ENCODE measurements around the gene INO80B. TPM values are rescaled to one million over a fixed set of nuclear protein-coding genes. Genes with fewer than 3 reads are reported as not detected.

The INO80B gene
- polyA plus RNA-seq, 1 donor (not counting 4 experiments of a cell fraction or from before 2014, with no cell fraction given) = 18.8 TPM

DNA sequence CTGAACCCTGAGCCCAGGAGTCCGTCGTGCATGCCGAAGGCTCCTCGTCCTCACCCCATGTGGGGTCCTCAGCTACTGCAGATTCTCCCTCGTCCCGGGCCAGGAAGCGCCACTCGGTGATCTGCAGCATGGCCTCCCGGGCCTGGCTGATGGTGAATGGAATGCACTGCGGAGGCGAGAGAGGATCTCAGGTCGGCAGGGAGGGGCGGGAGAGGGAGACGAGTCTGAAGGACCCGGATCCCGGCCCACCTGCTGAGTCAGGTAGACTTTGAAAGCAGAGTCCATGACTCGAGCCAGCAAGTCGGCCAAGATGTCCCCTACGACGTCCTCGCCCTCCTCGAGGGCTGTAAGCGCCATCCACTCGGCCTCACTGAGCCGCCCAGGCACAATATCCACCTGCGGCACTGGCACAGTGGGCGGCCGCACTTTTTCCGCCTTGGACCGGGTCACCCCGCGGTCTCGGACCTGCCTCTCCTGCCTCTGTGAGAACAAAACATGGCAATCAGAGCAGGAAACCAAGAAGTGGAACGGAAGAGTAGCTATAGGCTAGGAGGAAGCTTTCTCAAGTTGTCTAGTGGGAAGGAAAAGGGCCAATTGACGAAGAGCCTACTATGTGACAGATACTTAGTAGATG lies 39.0 kb upstream of the INO80B start:
- H3K27me3 ChIP-seq (ENCODE audit: control insufficient read depth, extremely low read depth, insufficient read depth, low read length) = peaks cover 3% of the 10 kb centered on the region
- no peak overlapping the region for H2AFZ ChIP-seq (ENCODE audit: control insufficient read depth, low read length)
- TF ChIP-seq EZH2 (IDR thresholded peaks at IDR 0.05; ENCODE audit: low read length) (no peak), CTCF (optimal IDR thresholded peaks at IDR 0.05 in 1 of 3, IDR thresholded peaks at IDR 0.05 in 1 of 3, conservative IDR thresholded peaks at IDR 0.05 in 1 of 3; ENCODE audit: extremely low read depth in 1 of 3, insufficient read depth in 2 of 3, low read length in 3 of 3) (no peak)
- no peak for DNase-seq (ENCODE audit: low read depth, low spot score)
- no peaks in the 10 kb centered on the region for H4K20me1 ChIP-seq (ENCODE audit: control insufficient read depth, extremely low read depth, insufficient read depth, low read length)
- peaks cover 12% of the 10 kb centered on the region for H3K4me1 ChIP-seq (ENCODE audit: control insufficient read depth, extremely low read depth, insufficient read depth, low read length)
- no peak for FAIRE-seq
- H3K79me2 ChIP-seq (ENCODE audit: control insufficient read depth, insufficient read depth, low read length) = no peaks in the 10 kb centered on the region
- no peak overlapping the region for H3K4me2 ChIP-seq (ENCODE audit: control insufficient read depth, extremely low read depth, insufficient read depth, low read depth, low read length)
- no peaks in the 10 kb centered on the region for H3K36me3 ChIP-seq (ENCODE audit: control insufficient read depth in 2 of 2, extremely low read depth in 1 of 2, insufficient read depth in 2 of 2, low read length in 2 of 2)
- dilution Hi-C loops (cut with MboI; ENCODE audit: extremely low pct_ligation_motif_present, low sequenced_read_pairs) = no loop called here
- no peaks in the 10 kb centered on the region for H3K9me3 ChIP-seq (ENCODE audit: control insufficient read depth, low read depth, low read length)
- H3K27ac ChIP-seq (ENCODE audit: control insufficient read depth, insufficient read depth, low read length) = no peak overlapping the region
- no peaks in the 10 kb centered on the region for H3K9me1 ChIP-seq (ENCODE audit: control insufficient read depth, extremely low read depth, insufficient read depth, low read length)
- H3K9ac ChIP-seq (ENCODE audit: control insufficient read depth, extremely low read depth, insufficient read depth, low read length) = no peak overlapping the region
- H3K4me3 ChIP-seq (ENCODE audit: control insufficient read depth in 2 of 3, extremely low read depth in 1 of 3, insufficient read depth in 2 of 3, low read depth in 1 of 3, low read length in 3 of 3) = no peak overlapping the region

DNA sequence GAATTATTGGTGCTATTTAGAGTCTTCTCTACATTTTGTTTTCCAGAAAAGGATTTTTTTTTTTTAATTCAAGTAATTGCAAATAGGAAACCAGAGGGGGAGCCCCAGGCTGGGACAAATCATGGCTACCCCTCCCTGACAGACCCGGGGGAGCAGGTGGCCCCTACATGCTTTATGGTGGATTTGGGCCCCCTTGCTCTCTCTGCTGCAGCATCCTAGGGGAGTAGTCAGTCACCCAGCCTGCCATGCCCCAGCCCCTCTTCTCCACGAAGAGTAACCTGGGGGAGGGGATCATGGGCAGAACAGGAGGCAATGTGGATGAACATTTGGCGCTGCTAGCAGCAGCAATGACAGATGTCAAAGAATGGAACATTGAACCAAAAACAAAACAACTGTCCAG lies 38.1 kb upstream of the INO80B start:
- no peak for TF ChIP-seq CTCF (optimal IDR thresholded peaks at IDR 0.05 in 1 of 3, IDR thresholded peaks at IDR 0.05 in 1 of 3, conservative IDR thresholded peaks at IDR 0.05 in 1 of 3; ENCODE audit: extremely low read depth in 1 of 3, insufficient read depth in 2 of 3, low read length in 3 of 3)
- no peak for TF ChIP-seq EZH2 (IDR thresholded peaks at IDR 0.05; ENCODE audit: low read length)
- DNase-seq (ENCODE audit: low read depth, low spot score) (no peak), FAIRE-seq (no peak)
- H2AFZ ChIP-seq (ENCODE audit: control insufficient read depth, low read length) = no peak overlapping the region
- no peaks in the 10 kb centered on the region for H3K9me3 ChIP-seq (ENCODE audit: control insufficient read depth, low read depth, low read length)
- H3K36me3 ChIP-seq (ENCODE audit: control insufficient read depth in 2 of 2, extremely low read depth in 1 of 2, insufficient read depth in 2 of 2, low read length in 2 of 2) = no peaks in the 10 kb centered on the region
- no peaks in the 10 kb centered on the region for H3K79me2 ChIP-seq (ENCODE audit: control insufficient read depth, insufficient read depth, low read length)
- H4K20me1 ChIP-seq (ENCODE audit: control insufficient read depth, extremely low read depth, insufficient read depth, low read length) = no peaks in the 10 kb centered on the region
- no peak overlapping the region for H3K4me3 ChIP-seq (ENCODE audit: control insufficient read depth in 2 of 3, extremely low read depth in 1 of 3, insufficient read depth in 2 of 3, low read depth in 1 of 3, low read length in 3 of 3)
- no peak overlapping the region for H3K4me2 ChIP-seq (ENCODE audit: control insufficient read depth, extremely low read depth, insufficient read depth, low read depth, low read length)
- peaks cover 3% of the 10 kb centered on the region for H3K27me3 ChIP-seq (ENCODE audit: control insufficient read depth, extremely low read depth, insufficient read depth, low read length)
- H3K9me1 ChIP-seq (ENCODE audit: control insufficient read depth, extremely low read depth, insufficient read depth, low read length) = no peaks in the 10 kb centered on the region
- H3K9ac ChIP-seq (ENCODE audit: control insufficient read depth, extremely low read depth, insufficient read depth, low read length) = no peak overlapping the region
- peaks cover 18% of the 10 kb centered on the region for H3K4me1 ChIP-seq (ENCODE audit: control insufficient read depth, extremely low read depth, insufficient read depth, low read length)
- H3K27ac ChIP-seq (ENCODE audit: control insufficient read depth, insufficient read depth, low read length) = no peak overlapping the region
- dilution Hi-C loops (cut with MboI; ENCODE audit: extremely low pct_ligation_motif_present, low sequenced_read_pairs) = no loop called here

All from keratinocyte (primary cell).